Measurements from ENCODE around the gene SYNJ1.

DNA sequence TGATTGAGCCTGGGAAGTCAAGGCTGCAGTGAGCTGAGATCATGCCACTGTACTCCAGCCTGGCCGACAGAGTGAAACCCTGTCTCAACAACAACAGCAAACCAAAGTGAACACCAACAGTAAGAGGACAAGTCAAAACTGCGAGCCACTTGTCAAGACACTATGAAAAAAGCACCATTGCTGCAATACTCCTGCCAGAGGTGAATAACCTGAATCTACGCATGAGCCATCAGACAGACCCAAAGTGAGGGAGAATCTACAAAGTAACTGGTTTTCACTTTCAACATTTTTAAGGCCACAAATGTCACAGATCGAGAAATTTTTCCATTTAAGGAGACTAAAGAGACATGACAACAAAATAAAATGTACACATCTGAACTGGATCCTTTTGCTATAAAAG, 21.9 kb downstream of the SYNJ1 start:
- TF ChIP-seq, protein P1, sequence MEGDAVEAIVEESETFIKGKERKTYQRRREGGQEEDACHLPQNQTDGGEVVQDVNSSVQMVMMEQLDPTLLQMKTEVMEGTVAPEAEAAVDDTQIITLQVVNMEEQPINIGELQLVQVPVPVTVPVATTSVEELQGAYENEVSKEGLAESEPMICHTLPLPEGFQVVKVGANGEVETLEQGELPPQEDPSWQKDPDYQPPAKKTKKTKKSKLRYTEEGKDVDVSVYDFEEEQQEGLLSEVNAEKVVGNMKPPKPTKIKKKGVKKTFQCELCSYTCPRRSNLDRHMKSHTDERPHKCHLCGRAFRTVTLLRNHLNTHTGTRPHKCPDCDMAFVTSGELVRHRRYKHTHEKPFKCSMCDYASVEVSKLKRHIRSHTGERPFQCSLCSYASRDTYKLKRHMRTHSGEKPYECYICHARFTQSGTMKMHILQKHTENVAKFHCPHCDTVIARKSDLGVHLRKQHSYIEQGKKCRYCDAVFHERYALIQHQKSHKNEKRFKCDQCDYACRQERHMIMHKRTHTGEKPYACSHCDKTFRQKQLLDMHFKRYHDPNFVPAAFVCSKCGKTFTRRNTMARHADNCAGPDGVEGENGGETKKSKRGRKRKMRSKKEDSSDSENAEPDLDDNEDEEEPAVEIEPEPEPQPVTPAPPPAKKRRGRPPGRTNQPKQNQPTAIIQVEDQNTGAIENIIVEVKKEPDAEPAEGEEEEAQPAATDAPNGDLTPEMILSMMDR (IDR thresholded peaks at IDR 0.05), result no peak
- TF ChIP-seq POLR2AphosphoS5 (IDR thresholded peaks at IDR 0.05; ENCODE audit: low read depth, low read length) (no peak), SIN3A (IDR thresholded peaks at IDR 0.05; ENCODE audit: borderline replicate concordance, insufficient read depth, low read depth, low read length) (no peak)
